ENCODE data around the gene AIF1.

The AIF1 gene

GRCh38 chr6:31621991-31622390 is 7.0 kb downstream of the AIF1 start:
- no peak for DNase-seq

GRCh38 chr6:31622684-31623091 is 7.7 kb downstream of the AIF1 start:
- no peak for DNase-seq

GRCh38 chr6:31624070-31624469 is 9.0 kb downstream of the AIF1 start:
- no peak for DNase-seq

- no peak for DNase-seq
These were observed 11.9 kb downstream of the AIF1 start for GRCh38 chr6:31626952-31627351.

GRCh38 chr6:31627690-31628287 is 12.8 kb downstream of the AIF1 start:
- no peak for DNase-seq

GRCh38 chr6:31629014-31629413 is 14.0 kb downstream of the AIF1 start:
- DNase-seq = no peak

GRCh38 chr6:31630177-31630934 is 15.3 kb downstream of the AIF1 start:
- DNase-seq = no peak

- no peak for DNase-seq
These were observed 16.2 kb downstream of the AIF1 start for GRCh38 chr6:31631209-31631608.

GRCh38 chr6:31631681-31632278 is 16.7 kb downstream of the AIF1 start:
- DNase-seq = no peak

GRCh38 chr6:31632279-31632946 is 17.4 kb downstream of the AIF1 start:
- no peak for DNase-seq

GRCh38 chr6:31633447-31633846 is 18.4 kb downstream of the AIF1 start:
- DNase-seq = no peak

GRCh38 chr6:31634131-31634530 is 19.1 kb downstream of the AIF1 start:
- DNase-seq = no peak

GRCh38 chr6:31634969-31635575 is 20.0 kb downstream of the AIF1 start:
- no peak for DNase-seq

- no peak for DNase-seq
These were observed 21.9 kb downstream of the AIF1 start for GRCh38 chr6:31636698-31637596.

- DNase-seq = no peak
These were observed 24.0 kb downstream of the AIF1 start for GRCh38 chr6:31639043-31639442.

- DNase-seq = no peak
These were observed 24.4 kb downstream of the AIF1 start for GRCh38 chr6:31639449-31639861.

GRCh38 chr6:31640612-31641011 is 25.6 kb downstream of the AIF1 start:
- DNase-seq = no peak

- DNase-seq = no peak
These were observed 26.3 kb downstream of the AIF1 start for GRCh38 chr6:31641370-31641769.

- no peak for DNase-seq
These were observed 27.9 kb downstream of the AIF1 start for GRCh38 chr6:31642798-31643570.

- no peak for DNase-seq
These were observed 28.9 kb downstream of the AIF1 start for GRCh38 chr6:31643818-31644454.

GRCh38 chr6:31645325-31645724 is 30.3 kb downstream of the AIF1 start:
- DNase-seq = no peak

Data from NCI-H1105 (cell line).